Measurements from ENCODE around the gene ALCAM. TPM values are rescaled to one million over a fixed set of nuclear protein-coding genes. Genes with fewer than 3 reads are reported as not detected.
A peak's percentile ranks its signal among the peaks of the same experiment; 100 is the strongest.

ALCAM gene
- 30.3 and 54.4 TPM in 2 replicates for total RNA-seq (ENCODE audit: low replicate concordance)

DNA sequence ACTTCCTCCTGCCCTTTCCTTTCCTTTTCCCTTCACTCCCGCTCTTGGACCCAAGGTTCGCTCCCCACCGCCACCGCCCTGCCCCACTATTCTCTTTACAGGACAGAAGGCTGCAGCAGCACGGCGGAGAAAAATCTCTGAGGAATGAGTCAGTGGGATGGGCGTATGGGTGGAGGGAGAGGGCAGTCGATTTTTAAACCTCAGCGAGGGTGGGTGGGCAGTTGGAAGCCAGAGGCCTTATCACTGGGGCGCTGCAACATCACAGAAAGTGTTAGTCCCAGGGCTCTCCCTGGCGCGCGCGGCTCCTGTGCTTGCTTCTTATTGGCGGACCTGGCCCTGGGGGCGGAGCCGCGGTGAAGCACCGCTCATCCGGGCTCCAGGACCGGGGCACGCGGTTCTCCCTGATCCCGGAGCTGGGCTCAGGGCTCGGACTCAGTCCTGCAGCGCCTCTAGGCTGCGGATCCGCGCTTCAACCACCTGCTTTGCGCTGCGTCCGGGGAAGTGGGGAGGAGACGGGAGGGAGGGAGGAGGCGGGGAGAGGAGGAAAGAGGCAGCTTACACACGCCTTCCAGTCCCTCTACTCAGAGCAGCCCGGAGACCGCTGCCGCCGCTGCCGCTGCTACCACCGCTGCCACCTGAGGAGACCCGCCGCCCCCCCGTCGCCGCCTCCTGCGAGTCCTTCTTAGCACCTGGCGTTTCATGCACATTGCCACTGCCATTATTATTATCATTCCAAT, at the start of gene ALCAM:
TSS of gene ALCAM (plus strand) at position 584 of the 737 bp plus-strand sequence.
- peak within 1 kb of the TSS; percentile 98 for H2AFZ ChIP-seq (replicated peaks)
- Mint-ChIP-seq H3K27me3 (ENCODE audit: insufficient read depth, low read depth) (peaks cover 5% of the 10 kb centered on the region), H3K27ac (no peak within 1 kb of the TSS), H3K9me3 (no peaks in the 10 kb centered on the region), H3K36me3 (no peaks in the 10 kb centered on the region), H3K4me1 (peaks cover 27% of the 10 kb centered on the region), H3K4me3 (peak within 1 kb of the TSS; percentile 92)
- peaks cover 14% of the 10 kb centered on the region for H3K4me1 ChIP-seq
- no peaks in the 10 kb centered on the region for H4K20me1 ChIP-seq (ENCODE audit: low read depth)
- TF ChIP-seq, protein P1, sequence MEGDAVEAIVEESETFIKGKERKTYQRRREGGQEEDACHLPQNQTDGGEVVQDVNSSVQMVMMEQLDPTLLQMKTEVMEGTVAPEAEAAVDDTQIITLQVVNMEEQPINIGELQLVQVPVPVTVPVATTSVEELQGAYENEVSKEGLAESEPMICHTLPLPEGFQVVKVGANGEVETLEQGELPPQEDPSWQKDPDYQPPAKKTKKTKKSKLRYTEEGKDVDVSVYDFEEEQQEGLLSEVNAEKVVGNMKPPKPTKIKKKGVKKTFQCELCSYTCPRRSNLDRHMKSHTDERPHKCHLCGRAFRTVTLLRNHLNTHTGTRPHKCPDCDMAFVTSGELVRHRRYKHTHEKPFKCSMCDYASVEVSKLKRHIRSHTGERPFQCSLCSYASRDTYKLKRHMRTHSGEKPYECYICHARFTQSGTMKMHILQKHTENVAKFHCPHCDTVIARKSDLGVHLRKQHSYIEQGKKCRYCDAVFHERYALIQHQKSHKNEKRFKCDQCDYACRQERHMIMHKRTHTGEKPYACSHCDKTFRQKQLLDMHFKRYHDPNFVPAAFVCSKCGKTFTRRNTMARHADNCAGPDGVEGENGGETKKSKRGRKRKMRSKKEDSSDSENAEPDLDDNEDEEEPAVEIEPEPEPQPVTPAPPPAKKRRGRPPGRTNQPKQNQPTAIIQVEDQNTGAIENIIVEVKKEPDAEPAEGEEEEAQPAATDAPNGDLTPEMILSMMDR (IDR thresholded peaks at IDR 0.05) = peak; percentile 69
- TF ChIP-seq EZH2phosphoT487 (IDR thresholded peaks at IDR 0.05) = no peak
- TF ChIP-seq EZH2 (IDR thresholded peaks at IDR 0.05) = no peak
- H3K4me2 ChIP-seq = peak within 1 kb of the TSS; percentile 90
- peak within 1 kb of the TSS; percentile 49 for H3K27ac ChIP-seq
- DNase-seq (ENCODE audit: low spot score) = peak; percentile 98
- H3K79me2 ChIP-seq (ENCODE audit: low read depth) = peaks cover 31% of the 10 kb centered on the region
- H3K9me3 ChIP-seq (ENCODE audit: low read depth) = no peaks in the 10 kb centered on the region
- H3K4me3 ChIP-seq = peak within 1 kb of the TSS; percentile 69
- no peaks in the 10 kb centered on the region for H3K36me3 ChIP-seq
- no peaks in the 10 kb centered on the region for H3K27me3 ChIP-seq
- H3F3A ChIP-seq (ENCODE audit: low read depth) = peaks cover 33% of the 10 kb centered on the region
- H3K9ac ChIP-seq = no peak within 1 kb of the TSS

DNA sequence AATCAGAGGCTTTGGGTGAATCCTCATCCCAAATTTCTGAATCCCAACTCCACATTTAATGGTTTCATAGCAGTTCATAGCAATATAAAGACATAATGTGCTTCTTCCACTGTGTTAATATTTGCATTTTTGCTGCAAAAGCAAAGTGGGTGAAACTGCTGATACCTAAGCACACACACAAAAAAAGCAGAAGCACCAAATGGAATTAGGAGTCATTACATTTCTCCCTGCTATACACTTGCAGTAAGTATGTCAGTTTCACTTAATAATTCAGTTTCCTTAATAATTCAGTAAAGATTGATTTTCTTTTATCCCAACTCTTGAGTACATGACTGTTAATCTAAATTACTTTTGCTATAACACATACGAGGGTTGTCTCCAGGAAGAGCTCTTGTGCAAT, 48.9 kb upstream of the ALCAM start:
- no peaks in the 10 kb centered on the region for H3K36me3 ChIP-seq
- Mint-ChIP-seq H3K4me1 (no peaks in the 10 kb centered on the region), H3K36me3 (no peaks in the 10 kb centered on the region)

DNA sequence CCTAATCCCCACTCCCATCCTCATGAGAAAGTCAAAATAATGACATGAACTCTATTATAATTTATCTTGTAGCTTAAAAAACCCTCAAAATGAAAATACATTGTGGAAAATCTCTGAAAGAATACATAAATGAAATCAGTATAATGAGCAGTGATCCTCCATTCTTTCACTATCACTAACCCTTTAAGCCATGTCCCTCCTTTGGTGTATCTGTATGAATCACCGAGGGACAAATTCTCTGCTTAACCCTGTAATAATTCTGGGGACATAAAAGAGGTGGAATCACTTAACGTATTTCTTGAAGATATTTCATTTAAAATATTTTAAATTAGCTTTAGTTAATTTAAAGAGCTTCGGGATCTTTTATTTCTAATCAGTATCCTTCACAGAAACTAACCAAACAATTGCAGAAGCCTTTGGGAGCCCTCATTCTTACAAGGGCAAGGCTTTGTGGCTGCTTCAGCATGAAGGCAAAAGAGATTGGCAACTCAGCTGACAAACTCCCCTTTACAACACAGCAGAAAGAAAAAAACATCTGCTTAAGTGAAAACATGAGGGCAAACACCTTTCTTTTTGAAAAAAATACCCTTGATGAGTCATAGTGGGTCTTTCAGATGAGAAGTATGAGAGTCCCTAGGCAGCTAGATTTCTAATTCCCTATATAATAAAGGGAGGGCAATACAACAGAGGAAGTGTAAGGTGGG, 44.0 kb upstream of the ALCAM start:
- DNase-seq (ENCODE audit: low spot score) = no peak
- Histone ChIP-seq H3K79me2 (ENCODE audit: low read depth) (no peaks in the 10 kb centered on the region), H3K9ac (no peak overlapping the region), H4K20me1 (ENCODE audit: low read depth) (no peaks in the 10 kb centered on the region), H3K27me3 (no peaks in the 10 kb centered on the region), H3K4me2 (no peak overlapping the region), H3K4me3 (no peak overlapping the region), H3K4me1 (peaks cover 4% of the 10 kb centered on the region), H3F3A (ENCODE audit: low read depth) (no peaks in the 10 kb centered on the region), H3K27ac (no peak overlapping the region), H3K9me3 (ENCODE audit: low read depth) (no peaks in the 10 kb centered on the region), H3K36me3 (no peaks in the 10 kb centered on the region), H2AFZ (replicated peaks) (no peak overlapping the region)
- TF ChIP-seq, protein P1 (IDR thresholded peaks at IDR 0.05) = no peak
- TF ChIP-seq EZH2 (IDR thresholded peaks at IDR 0.05) = no peak
- no peak for TF ChIP-seq EZH2phosphoT487 (IDR thresholded peaks at IDR 0.05)
- Mint-ChIP-seq H3K9me3 (no peaks in the 10 kb centered on the region), H3K27me3 (ENCODE audit: insufficient read depth, low read depth) (no peaks in the 10 kb centered on the region), H3K4me1 (no peaks in the 10 kb centered on the region), H3K36me3 (no peaks in the 10 kb centered on the region), H3K27ac (no peak overlapping the region), H3K4me3 (no peak overlapping the region)

More for the DNA sequence above, 48.9 kb upstream of the ALCAM start:
- Histone ChIP-seq H2AFZ (replicated peaks) (no peak overlapping the region), H3K9me3 (ENCODE audit: low read depth) (no peaks in the 10 kb centered on the region), H3K27me3 (no peaks in the 10 kb centered on the region), H3F3A (ENCODE audit: low read depth) (no peaks in the 10 kb centered on the region), H3K4me3 (no peak overlapping the region), H3K27ac (no peak overlapping the region), H3K9ac (no peak overlapping the region), H3K4me1 (peaks cover 4% of the 10 kb centered on the region), H3K4me2 (no peak overlapping the region), H3K79me2 (ENCODE audit: low read depth) (no peaks in the 10 kb centered on the region), H4K20me1 (ENCODE audit: low read depth) (no peaks in the 10 kb centered on the region)
- H3K9me3 Mint-ChIP-seq = no peaks in the 10 kb centered on the region
- DNase-seq (ENCODE audit: low spot score) = no peak
- no peak overlapping the region for H3K27ac Mint-ChIP-seq
- no peak overlapping the region for H3K4me3 Mint-ChIP-seq
- TF ChIP-seq EZH2 (IDR thresholded peaks at IDR 0.05) (no peak), EZH2phosphoT487 (IDR thresholded peaks at IDR 0.05) (no peak)
- TF ChIP-seq, protein P1 (IDR thresholded peaks at IDR 0.05) = no peak
- H3K27me3 Mint-ChIP-seq (ENCODE audit: insufficient read depth, low read depth) = no peaks in the 10 kb centered on the region
